HG02678 (cell line): ENCODE results near the gene PLSCR3.

Source experiments
- ATAC-seq: cut with Tn5 transposase; IDR thresholded peaks from one replicate; pipeline ENCODE4 v1.9.1; 2021; ENCODE audit warnings: mild to moderate bottlenecking, moderate library complexity; ENCODE audit not compliant: unreplicated experiment

PLSCR3 gene

DNA sequence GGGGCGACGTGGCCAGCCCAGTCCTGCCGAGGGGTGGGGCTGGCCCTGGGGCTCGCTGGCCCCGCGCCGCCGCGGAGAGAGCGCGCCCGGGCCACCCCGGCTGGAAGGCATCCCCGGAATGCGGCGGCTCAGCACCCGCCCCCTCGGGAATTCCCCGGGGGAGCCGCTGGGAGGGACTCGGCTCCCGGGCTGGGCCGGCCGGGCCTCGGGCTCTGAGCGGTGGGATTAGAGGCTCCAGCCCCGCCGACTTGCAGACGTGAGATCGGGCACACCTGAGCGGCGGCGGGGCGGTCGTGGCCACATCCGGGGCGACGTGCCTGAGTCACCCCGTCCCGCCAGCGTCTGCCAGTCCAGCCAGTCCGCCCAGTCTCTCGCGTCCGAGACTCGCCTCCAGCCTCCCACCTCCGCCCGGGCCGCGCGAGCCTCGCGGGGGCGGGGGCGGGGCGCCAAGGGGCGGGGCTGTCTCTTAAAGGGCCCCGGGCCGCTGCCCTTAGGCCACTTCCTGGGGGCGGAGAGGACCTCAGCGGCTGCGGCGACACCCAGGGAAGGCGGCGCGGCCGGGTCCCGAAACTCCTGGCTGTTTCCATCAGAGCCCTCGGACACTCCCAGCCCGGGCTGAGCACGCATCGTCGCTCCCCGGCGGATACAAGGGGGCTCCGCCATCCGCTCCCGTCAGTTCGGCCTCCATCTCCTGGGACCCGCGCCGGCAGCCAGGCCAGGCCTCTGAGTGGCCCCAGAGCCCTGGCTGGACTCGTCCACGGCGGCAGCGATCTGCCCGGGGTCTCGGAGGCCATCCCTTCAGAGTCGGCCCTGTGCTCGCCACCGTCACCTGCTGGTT, 42.4 kb downstream of the PLSCR3 start, which contains the start of gene KCTD11:
KCTD11 (plus strand) TSS at position 498 of the 838 bp plus-strand sequence.
- peak; percentile 60 for ATAC-seq

DNA sequence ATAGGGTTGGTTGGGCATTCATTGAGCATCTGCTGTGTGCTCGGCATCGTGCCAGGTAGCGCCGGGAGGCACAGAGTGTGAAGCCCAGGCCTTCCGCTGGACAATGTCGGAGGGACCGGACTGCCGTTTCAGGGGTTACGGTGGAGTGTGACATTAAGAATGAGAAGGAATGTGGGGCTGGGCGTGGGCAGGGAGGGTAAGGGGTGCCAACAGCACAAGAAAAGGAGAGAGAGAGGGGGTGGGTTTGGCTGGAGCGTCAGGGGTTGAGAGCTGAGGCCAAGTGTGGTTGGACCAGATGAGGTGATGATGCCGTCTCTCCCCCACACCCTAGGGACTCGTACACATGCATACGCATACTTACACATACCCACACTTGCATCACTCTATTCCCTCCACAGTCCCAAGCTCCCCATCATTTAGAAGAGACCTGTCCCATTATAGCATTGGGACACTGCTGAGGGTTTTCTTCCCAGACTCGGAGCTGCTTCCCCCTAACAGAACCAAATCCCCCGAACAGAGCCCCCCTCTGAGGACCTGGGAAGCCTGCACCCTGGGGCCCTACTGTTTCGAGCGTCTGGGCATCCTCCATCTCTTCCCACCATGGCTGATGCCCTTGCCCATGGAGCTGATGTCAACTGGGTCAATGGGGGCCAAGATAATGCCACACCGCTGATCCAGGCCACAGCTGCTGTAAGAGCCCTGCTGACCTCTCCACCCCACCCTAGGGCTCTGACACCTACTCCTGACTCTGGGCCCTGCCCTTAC, 45.7 kb downstream of the PLSCR3 start:
- no peak for ATAC-seq

DNA sequence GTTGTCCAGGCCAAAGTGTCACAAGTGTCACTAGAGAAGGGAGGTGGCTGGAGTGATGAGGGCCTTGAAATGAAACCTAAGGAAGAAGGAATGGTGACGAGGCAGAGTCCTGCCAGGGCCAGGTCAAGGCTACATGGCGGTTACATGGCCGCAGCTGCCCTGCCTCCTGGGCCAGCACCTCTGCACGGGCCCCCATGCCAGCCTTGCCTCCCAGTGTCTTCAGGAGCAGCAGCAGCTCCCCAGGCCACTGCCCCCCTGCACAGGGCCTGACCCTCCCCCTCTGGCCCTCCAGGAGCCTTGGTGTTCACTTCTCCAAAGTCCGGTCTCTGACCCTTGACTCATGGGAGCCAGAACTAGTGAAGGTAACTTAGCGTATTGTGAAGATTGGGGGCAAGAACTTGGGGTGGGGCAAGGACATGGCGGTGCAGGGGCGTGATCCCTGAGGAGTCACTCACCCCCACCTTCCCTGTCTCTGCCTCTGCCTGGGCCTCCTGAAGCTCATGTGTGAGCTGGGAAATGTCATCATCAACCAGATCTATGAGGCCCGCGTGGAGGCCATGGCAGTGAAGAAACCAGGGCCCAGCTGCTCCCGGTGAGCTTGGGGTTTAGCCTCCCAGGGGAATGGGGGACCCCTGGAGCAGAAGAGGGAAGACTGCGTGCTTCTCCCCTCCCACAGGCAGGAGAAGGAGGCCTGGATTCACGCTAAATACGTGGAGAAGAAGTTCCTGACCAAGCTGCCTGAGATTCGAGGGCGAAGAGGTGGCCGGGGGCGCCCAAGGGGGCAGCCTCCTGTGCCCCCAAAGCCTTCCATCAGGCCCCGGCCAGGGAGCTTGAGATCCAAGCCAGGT, 46.5 kb downstream of the PLSCR3 start:
- ATAC-seq: no peak

DNA sequence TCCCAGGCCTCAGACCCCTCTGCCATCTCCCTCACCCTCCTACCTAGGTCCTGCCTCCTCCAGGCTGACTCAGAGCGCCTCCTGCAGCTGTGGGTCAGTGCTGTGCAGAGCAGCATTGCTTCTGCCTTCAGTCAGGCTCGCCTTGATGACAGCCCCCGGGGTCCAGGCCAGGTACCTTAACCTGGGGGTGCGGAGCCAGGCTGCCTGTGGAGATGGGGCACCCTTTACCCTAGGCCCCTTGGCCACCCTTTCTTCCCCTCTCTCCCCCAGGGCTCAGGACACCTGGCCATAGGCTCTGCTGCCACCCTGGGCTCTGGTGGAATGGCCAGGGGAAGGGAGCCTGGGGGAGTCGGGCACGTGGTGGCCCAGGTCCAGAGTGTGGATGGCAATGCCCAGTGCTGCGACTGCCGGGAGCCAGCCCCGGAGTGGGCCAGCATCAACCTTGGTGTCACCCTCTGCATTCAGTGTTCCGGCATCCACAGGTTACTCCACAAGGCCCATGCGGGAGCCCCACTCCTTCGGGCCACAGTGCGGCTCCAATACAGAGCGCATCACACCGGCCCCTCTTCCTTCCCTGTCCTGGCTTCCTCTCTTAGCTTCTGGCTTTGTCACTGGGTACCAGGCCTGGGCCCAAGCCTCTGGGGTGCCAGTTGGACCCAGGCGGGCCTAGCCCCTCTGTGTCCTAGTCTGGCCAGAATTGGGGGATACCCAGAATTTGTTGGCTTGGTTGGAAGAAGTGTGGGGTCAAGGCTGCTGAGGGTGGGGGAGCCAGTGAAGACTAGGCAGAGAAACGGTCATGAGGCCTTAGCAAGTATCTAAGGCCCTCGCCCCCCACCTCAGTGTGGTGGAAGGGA, 47.3 kb downstream of the PLSCR3 start:
- no peak for ATAC-seq

DNA sequence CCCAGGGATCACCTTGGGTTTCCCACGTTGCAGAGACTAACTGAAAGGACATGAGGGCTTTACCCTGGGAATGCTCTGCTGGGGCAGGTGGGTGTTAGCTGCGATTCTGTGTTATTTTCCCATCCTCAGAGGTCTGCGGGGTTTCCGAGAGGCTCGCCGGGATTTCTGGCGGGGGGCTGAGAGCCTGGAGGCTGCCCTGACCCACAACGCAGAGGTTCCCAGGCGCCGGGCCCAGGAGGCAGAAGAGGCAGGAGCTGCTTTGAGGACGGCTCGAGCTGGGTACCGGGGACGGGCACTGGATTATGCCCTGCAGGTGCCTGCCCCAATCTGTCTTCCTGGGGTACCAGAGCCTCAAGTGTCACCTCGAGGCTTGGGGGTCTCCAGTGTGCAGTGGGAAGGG, 51.1 kb downstream of the PLSCR3 start:
- ATAC-seq: no peak

DNA sequence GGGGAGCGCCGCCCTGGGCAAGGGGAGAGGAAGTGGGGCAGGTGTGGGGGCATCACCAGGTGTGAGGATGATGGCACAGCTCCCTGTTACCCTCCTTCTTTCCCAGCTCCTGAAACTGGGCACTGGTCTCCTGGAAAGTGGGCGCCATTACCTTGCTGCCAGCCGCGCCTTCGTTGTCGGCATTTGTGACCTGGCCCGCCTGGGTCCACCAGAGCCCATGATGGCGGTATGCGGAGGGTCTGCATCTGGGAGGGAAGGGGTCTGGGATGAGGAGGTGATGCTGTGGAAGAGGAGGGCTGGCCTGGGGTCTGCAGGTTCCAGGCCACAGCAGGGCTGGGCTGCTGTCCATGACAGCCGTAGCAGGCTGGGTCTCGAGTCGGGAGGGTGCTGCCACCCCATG, 52.5 kb downstream of the PLSCR3 start:
- ATAC-seq: no peak

DNA sequence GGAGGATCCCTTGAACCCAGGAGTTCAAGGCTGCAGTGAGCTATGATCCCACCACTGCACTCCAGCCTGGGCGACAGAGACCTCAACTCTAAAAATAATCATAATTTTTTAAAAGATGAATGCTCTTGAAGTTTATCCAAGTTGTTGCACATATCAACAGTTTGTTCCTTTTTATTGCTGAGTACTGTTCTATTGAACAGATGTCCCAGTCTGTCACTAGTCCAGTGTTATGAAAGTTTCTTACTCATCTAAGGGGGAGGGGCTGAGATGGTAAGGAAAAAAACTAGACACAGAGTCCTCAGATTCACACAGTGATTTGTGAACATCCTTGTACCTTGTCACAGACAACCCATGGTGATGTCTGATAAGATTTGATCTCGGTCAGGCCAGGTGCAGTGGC, 54.1 kb downstream of the PLSCR3 start:
- no peak for ATAC-seq
